Measurements from ENCODE around the gene SNAP25. TPM values are rescaled to one million over a fixed set of nuclear protein-coding genes. Genes with fewer than 3 reads are reported as not detected.

Gene SNAP25
- total RNA-seq, 1 experiment from 2014 or later = not detected

DNA sequence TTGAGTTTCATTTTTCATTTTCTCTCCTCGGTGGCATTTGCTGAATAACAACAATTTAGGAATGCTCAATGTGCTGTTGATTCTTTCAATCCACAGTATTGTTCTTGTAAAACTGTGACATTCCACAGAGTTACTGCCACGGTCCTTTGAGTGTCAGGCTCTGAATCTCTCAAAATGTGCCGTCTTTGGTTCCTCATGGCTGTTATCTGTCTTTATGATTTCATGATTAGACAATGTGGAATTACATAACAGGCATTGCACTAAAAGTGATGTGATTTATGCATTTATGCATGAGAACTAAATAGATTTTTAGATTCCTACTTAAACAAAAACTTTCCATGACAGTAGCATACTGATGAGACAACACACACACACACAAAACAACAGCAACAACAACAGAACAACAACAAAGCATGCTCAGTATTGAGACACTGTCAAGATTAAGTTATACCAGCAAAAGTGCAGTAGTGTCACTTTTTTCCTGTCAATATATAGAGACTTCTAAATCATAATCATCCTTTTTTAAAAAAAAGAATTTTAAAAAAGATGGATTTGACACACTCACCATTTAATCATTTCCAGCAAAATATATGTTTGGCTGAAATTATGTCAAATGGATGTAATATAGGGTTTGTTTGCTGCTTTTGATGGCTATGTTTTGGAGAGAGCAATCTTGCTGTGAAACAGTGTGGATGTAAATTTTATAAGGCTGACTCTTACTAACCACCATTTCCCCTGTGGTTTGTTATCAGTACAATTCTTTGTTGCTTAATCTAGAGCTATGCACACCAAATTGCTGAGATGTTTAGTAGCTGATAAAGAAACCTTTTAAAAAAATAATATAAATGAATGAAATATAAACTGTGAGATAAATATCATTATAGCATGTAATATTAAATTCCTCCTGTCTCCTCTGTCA, 88.1 kb downstream of the SNAP25 start:
- Histone ChIP-seq H2AFZ (ENCODE audit: low read length) (no peak overlapping the region), H3K4me3 (ENCODE audit: low read length) (no peak overlapping the region), H4K20me1 (ENCODE audit: low read length) (no peaks in the 10 kb centered on the region), H3K27ac (ENCODE audit: low read length) (no peak overlapping the region), H3K9ac (ENCODE audit: low read length) (no peak overlapping the region), H3K27me3 (ENCODE audit: low read length) (peaks cover 3% of the 10 kb centered on the region; the same call in 1 of the 2 replicates), H3F3A (ENCODE audit: low read length, unreplicated experiment) (no peaks in the 10 kb centered on the region), H3K9me2 (replicated peaks; ENCODE audit: low read length) (no peaks in the 10 kb centered on the region), H3K79me2 (ENCODE audit: low read length) (no peaks in the 10 kb centered on the region), H3K9me3 (ENCODE audit: low read length) (no peaks in the 10 kb centered on the region), H3K36me3 (ENCODE audit: low read depth, low read length) (no peaks in the 10 kb centered on the region), H3K4me2 (ENCODE audit: low read length) (peak overlapping the region; percentile 42), H3K4me1 (ENCODE audit: insufficient read depth, low read length) (peaks cover 45% of the 10 kb centered on the region)
- intact Hi-C loops (cut with micrococcal nuclease) = loop anchor here (10.0 kb wide), 1 partner anchor 332 kb away; no protein-coding TSS in a partner anchor
- no TSS peak for BruUV-seq (replicated peaks)
- CTCF ChIA-PET = no interaction called here
- POLR2A ChIA-PET (ENCODE audit: unreplicated experiment) = interaction anchor here (0.6 kb wide), 1 partner anchor 128 kb away, joined by 3 read pairs; no protein-coding TSS in a partner anchor
- DNase-seq (peak; percentile 85), ATAC-seq (peak; percentile 77)
- TF ChIP-seq, protein P1, sequence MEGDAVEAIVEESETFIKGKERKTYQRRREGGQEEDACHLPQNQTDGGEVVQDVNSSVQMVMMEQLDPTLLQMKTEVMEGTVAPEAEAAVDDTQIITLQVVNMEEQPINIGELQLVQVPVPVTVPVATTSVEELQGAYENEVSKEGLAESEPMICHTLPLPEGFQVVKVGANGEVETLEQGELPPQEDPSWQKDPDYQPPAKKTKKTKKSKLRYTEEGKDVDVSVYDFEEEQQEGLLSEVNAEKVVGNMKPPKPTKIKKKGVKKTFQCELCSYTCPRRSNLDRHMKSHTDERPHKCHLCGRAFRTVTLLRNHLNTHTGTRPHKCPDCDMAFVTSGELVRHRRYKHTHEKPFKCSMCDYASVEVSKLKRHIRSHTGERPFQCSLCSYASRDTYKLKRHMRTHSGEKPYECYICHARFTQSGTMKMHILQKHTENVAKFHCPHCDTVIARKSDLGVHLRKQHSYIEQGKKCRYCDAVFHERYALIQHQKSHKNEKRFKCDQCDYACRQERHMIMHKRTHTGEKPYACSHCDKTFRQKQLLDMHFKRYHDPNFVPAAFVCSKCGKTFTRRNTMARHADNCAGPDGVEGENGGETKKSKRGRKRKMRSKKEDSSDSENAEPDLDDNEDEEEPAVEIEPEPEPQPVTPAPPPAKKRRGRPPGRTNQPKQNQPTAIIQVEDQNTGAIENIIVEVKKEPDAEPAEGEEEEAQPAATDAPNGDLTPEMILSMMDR (conservative IDR thresholded peaks at IDR 0.05; ENCODE audit: low read depth, low read length) = no peak

DNA sequence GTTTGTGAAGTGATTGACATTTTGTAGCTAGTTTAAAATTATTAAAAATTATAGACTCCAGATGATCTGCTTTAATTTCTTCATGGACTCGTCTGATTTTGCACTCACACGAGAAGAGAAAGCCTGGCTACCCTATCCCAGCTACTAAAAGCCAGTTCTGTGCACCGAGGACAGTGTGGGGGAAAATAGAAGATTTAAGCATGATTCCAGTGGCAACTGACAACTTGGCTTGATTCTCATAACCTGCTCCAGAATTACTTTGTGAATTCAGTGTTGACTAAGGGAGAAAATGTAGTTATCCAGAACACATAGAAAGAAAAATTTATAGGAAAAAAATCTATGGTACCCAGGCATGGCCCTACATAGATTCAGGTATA, 88.7 kb downstream of the SNAP25 start:
- H3K36me3 ChIP-seq (ENCODE audit: low read depth, low read length) = no peaks in the 10 kb centered on the region
- peaks cover 45% of the 10 kb centered on the region for H3K4me1 ChIP-seq (ENCODE audit: insufficient read depth, low read length)
- no TSS peak for BruUV-seq (replicated peaks)
- H3K9ac ChIP-seq (ENCODE audit: low read length) = no peak overlapping the region
- H3K27ac ChIP-seq (ENCODE audit: low read length) = peak overlapping the region; percentile 31
- no peaks in the 10 kb centered on the region for H3K9me3 ChIP-seq (ENCODE audit: low read length)
- H2AFZ ChIP-seq (ENCODE audit: low read length) = no peak overlapping the region
- no peaks in the 10 kb centered on the region for H4K20me1 ChIP-seq (ENCODE audit: low read length)
- H3K27me3 ChIP-seq (ENCODE audit: low read length) = peaks cover 1% of the 10 kb centered on the region; the same call in 1 of the 2 replicates
- TF ChIP-seq EZH2phosphoT487 (IDR thresholded peaks at IDR 0.05; ENCODE audit: borderline replicate concordance, low read length) = no peak
- TF ChIP-seq, protein P1 (conservative IDR thresholded peaks at IDR 0.05; ENCODE audit: low read depth, low read length) = no peak
- TF ChIP-seq EZH2 (IDR thresholded peaks at IDR 0.05; ENCODE audit: low read length, unreplicated experiment) = no peak
- no peaks in the 10 kb centered on the region for H3F3A ChIP-seq (ENCODE audit: low read length, unreplicated experiment)
- ChIA-PET POLR2A (ENCODE audit: unreplicated experiment) (interaction anchor here (0.6 kb wide), 1 partner anchor 127 kb away, joined by 3 read pairs; no protein-coding TSS in a partner anchor), CTCF (no interaction called here)
- H3K9me2 ChIP-seq (replicated peaks; ENCODE audit: low read length) = no peaks in the 10 kb centered on the region
- H3K4me3 ChIP-seq (ENCODE audit: low read length) = no peak overlapping the region
- ATAC-seq = no peak
- intact Hi-C loops (cut with micrococcal nuclease) = loop anchor here (10.0 kb wide), 1 partner anchor 333 kb away; no protein-coding TSS in a partner anchor
- no peak for DNase-seq
- H3K79me2 ChIP-seq (ENCODE audit: low read length) = no peaks in the 10 kb centered on the region
- H3K4me2 ChIP-seq (ENCODE audit: low read length) = peak overlapping the region; percentile 35; the same call in 1 of the 2 replicates

DNA sequence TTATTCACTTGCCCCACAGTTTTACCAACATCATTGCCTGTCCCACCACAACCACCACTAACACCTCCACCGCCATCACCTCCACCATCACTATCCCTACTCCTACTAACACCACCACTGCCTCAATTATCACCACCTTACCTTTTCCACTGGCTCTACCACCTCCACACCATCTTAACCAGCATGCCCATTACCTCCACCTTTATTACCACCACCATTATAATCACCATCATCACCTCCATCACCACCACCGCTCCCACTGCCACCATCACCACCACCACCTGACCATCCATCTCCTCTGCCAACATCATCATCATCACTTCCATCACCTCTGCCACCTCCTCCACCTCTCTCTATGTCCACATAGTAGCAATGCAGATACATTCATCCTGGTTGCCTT, 90.0 kb downstream of the SNAP25 start:
- peaks cover 45% of the 10 kb centered on the region for H3K4me1 ChIP-seq (ENCODE audit: insufficient read depth, low read length)

More for the DNA sequence above, 90.0 kb downstream of the SNAP25 start:
- no peak overlapping the region for H2AFZ ChIP-seq (ENCODE audit: low read length)
- BruUV-seq (replicated peaks) = no TSS peak
- H4K20me1 ChIP-seq (ENCODE audit: low read length) = no peaks in the 10 kb centered on the region
- no peaks in the 10 kb centered on the region for H3F3A ChIP-seq (ENCODE audit: low read length, unreplicated experiment)
- no peak overlapping the region for H3K4me3 ChIP-seq (ENCODE audit: low read length)
- ChIA-PET POLR2A (ENCODE audit: unreplicated experiment) (no interaction called here), CTCF (no interaction called here)
- no peak for DNase-seq
- H3K9ac ChIP-seq (ENCODE audit: low read length) = peak overlapping the region; percentile 2; the same call in 1 of the 2 replicates
- H3K9me2 ChIP-seq (replicated peaks; ENCODE audit: low read length) = no peaks in the 10 kb centered on the region
- peak overlapping the region; percentile 51 for H3K27ac ChIP-seq (ENCODE audit: low read length)
- H3K9me3 ChIP-seq (ENCODE audit: low read length) = no peaks in the 10 kb centered on the region
- H3K27me3 ChIP-seq (ENCODE audit: low read length) = peaks cover 4% of the 10 kb centered on the region; the same call in 1 of the 2 replicates
- H3K79me2 ChIP-seq (ENCODE audit: low read length) = no peaks in the 10 kb centered on the region
- no peak for ATAC-seq
- H3K4me2 ChIP-seq (ENCODE audit: low read length) = peak overlapping the region; percentile 54
- intact Hi-C loops (cut with micrococcal nuclease) = loop anchor here (10.0 kb wide), 1 partner anchor 334 kb away; no protein-coding TSS in a partner anchor
- TF ChIP-seq, protein P1 (conservative IDR thresholded peaks at IDR 0.05; ENCODE audit: low read depth, low read length) = no peak
- TF ChIP-seq EZH2 (IDR thresholded peaks at IDR 0.05; ENCODE audit: low read length, unreplicated experiment) (no peak), EZH2phosphoT487 (IDR thresholded peaks at IDR 0.05; ENCODE audit: borderline replicate concordance, low read length) (no peak)
- H3K36me3 ChIP-seq (ENCODE audit: low read depth, low read length) = no peaks in the 10 kb centered on the region
